Left lobe of liver (tissue), 2 donors: ENCODE measurements around the gene DCANP1. TPM values are rescaled to one million over a fixed set of nuclear protein-coding genes. Genes with fewer than 3 reads are reported as not detected.

ENCODE experiments used
- ATAC-seq: fragments of 200-7000 bp; cut with Tn5 transposase; one replicate; pipeline ENCODE4 v1.9.1; 2020; ENCODE audit warnings: mild to moderate bottlenecking, moderate library complexity
- DNase-seq: peaks from one replicate; pipeline ENCODE4 v3.0.0-alpha.2; 2020; ENCODE audit warnings: low spot score
- total RNA-seq: library from RNA; stranded (reverse); gene quantifications from one replicate; pipeline ENCODE4 v1.2.1, GENCODE V29; 2021
- donor health status: DM: no; HTN: no; CAD: no; lungs with moderate emphysema.
- donor health status: DM: no; HTN: yes; CAD: no.

DCANP1 gene
- total RNA-seq, 1 donor from 2014 or later: not detected

- ATAC-seq: peak; percentile 31
- DNase-seq: no peak
Observed at GRCh38 chr5:135481387-135481786, 34.2 kb upstream of the DCANP1 start.

- DNase-seq (no peak), ATAC-seq (no peak)
Observed at GRCh38 chr5:135480511-135480910, 33.4 kb upstream of the DCANP1 start.

- DNase-seq (no peak), ATAC-seq (no peak)
Observed at GRCh38 chr5:135478938-135479337, 31.8 kb upstream of the DCANP1 start.

DNA sequence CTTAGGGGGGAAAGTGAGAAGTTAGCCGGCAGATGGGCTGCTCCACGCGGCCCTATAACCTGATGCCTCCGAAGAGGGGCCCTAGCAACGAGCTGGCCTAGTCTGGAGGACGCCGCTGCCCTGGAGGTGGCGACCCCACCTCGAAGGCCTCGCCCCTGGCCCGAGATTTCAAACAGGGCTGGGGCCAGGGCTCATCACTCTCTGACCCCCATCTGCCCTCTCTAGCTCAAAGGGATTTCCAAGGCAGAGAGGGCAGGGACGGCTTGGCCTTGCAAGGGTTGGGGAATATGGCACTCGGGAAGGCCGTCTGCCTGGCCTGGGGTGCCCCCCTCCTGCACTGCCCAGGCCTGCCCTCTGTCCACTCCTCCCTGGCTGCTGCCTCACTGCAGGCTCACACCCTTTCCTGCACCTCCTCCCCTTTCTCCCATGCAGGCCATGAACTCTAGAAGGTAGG, 30.5 kb upstream of the DCANP1 start:
- no peak for ATAC-seq

DNA sequence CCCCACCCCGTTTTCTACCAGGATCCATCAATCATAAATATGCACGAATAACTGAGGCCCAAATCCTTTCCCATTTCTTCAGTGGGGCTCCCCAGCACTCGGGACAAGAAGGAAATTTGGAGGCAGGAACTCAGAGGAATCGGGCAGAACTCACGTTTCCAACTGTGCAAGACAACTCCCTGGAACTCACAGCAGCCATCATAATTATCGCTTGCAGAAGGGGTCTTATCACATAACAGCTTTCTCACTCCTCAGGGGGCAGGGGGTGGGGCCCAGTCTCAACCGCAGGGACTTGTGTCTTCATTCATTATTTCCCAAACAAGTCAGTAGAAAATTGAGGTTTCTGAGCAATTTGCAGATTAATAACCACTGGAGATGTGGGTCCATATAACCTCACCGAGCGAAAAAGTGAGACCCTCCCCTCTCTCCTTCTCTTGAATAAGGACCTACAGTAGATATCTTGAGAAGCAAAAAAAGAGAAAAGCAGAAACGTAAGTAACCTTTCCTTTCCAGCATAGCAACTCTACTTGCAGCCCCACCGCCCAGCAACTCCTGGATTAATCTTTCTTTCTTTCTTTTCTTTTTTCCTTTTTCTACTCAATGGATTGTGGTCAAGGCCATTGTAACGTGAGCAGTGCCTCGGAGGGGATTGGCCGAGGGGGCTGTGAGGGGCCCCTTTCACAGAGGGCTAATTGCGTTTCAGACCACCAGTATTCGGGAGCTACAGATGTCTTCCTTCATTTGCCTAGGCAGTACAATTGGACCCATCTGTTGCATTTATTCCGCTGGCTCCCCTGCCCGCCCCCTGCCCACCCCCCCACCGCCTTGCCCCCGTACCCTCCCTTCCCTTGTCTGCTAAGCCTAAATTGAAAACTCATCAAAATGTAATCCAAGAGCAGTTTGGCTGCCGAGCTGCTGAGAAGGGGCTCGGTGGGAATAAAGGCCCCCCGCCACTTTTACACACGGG, 29.8 kb upstream of the DCANP1 start:
- no peak for ATAC-seq
- no peak for DNase-seq

More for the DNA sequence above, 30.5 kb upstream of the DCANP1 start:
- no peak for DNase-seq

GRCh38 chr5:135473956-135474670, 27.0 kb upstream of the DCANP1 start:
- no peak for DNase-seq
- no peak for ATAC-seq

DNA sequence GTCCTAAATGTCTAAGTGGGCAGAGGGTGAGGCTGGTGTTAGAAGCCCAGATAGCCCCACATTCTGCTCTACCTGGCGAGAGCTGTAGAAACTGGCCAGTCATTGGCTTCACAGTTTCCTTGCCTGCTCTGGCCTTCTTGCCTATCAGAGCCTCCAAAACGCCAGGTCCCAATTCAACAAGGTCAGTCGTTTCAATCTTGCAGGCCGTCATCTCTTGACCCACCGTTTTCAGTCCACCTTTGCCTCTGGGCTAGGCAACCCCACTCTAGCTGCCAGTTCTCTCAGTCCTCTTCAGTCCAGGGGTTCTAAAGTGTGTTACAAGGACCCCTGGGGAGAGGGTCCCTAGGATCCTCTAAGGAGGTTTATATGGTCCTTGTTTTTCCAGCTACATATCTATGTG, 25.0 kb upstream of the DCANP1 start:
- DNase-seq (no peak), ATAC-seq (no peak)

DNA sequence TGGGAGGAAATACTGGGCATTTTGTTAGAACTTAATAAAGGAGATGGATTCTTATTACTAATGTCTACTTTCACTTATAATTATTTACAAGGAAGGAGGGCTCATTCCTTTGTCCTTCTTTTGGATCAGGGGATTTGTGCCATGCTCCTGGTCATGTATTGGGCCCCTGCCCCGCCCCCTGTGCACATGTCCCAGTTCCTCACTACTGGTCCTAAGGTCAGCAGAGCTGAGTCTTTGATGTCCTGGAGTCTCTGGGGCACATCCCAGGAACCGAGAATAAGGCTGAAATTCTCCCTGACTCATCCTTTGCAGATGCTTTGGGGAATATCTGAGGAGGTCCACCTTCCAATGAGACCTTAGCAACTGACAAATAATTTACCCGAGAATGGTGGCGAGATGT, 24.6 kb upstream of the DCANP1 start:
- DNase-seq (no peak), ATAC-seq (no peak)

- ATAC-seq: no peak
- no peak for DNase-seq
Observed at GRCh38 chr5:135469911-135470310, 22.8 kb upstream of the DCANP1 start.

- no peak for ATAC-seq
- DNase-seq: no peak
Observed at GRCh38 chr5:135468541-135468940, 21.4 kb upstream of the DCANP1 start.

GRCh38 chr5:135467871-135468485, 20.8 kb upstream of the DCANP1 start:
- DNase-seq: no peak

DNA sequence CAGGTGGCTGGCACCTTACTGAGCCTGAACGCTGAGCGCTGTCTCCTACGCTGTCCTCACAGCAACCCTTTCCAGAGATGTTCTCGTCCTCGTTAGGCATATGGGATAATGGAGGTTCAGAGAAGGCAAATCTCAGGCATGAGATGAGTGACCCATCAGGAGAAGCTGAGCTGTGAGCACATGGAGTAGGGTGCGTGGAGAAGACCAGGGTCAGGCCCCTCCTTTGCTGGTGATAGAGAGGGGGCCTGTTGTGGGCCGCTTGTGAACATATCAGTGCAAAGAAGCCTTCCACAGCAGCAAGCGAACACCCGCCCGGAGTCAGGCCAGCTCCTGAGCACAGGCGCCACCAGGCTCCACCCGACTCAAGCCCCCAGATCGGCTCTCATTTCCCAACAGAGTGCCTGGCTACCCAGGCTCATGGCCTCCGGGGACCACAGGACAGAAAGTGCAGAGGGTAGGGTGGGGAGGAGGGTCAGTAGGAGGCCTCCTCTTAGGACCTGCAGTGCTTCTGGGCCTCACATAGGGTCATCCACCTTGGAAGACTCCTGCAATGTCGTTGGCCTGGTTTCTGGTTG, 20.0 kb upstream of the DCANP1 start:
- ATAC-seq (no peak), DNase-seq (no peak)

More at GRCh38 chr5:135467871-135468485, 20.8 kb upstream of the DCANP1 start:
- ATAC-seq: no peak

- peak; percentile 98 for ATAC-seq
Observed at GRCh38 chr5:135466178-135467050, 19.3 kb upstream of the DCANP1 start.

DNA sequence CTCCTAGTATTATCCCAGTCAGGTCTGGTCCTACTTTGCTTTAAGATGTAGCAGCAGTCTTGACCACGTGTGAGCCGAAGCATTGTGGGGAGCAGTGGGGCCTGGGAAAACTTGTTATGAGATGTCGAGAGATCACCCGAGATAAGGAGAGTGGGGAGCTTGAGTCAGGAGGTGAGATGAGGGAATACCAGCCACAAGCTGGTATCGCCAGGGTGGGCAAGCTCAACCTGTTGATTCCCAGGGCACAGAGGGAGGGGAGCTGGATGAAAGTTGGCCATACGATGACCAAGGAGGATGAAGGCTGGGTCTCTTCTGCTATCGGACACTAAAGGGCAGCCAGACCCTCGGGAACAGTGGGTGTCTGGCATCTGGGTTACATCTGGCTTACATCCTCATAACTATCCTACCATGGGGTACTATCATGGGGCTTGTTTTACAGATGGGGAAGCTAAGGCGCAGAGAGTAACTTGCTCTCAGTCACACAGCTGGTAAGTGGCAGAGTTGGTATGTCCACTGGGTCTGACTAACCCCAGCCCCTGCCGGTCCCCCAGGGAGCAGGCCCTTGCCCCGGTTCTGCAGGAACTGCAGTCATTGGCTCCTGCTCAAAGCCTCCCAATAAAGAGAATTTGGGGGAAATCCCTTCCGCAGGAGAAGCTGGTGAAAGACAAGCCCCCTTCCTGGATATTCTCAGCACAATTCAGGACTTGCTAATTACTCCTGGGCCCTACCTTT, 18.4 kb upstream of the DCANP1 start:
- ATAC-seq (no peak), DNase-seq (no peak)

More at GRCh38 chr5:135466178-135467050, 19.3 kb upstream of the DCANP1 start:
- peak; percentile 72 for DNase-seq

DNA sequence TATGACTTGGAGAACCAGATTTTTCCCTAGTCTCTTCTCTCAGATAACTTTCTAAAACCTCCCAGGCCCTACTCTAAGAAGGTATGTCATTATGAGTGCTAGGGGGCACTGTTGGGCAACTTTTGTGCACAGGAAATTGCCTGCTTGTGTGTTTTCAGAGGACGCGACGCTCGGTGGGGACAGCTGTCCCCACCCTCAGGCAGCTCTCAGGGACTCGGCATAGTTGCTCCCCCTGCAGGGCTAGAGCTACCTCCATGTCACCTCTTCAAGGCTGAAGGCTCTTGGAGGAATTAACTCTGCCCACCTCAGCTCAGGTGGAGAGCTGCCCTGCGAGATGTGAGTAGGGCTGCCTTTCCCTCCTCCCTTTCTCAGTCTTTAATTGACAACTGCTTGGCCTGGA, 15.2 kb upstream of the DCANP1 start:
- no peak for DNase-seq
- ATAC-seq: peak; percentile 39

DNA sequence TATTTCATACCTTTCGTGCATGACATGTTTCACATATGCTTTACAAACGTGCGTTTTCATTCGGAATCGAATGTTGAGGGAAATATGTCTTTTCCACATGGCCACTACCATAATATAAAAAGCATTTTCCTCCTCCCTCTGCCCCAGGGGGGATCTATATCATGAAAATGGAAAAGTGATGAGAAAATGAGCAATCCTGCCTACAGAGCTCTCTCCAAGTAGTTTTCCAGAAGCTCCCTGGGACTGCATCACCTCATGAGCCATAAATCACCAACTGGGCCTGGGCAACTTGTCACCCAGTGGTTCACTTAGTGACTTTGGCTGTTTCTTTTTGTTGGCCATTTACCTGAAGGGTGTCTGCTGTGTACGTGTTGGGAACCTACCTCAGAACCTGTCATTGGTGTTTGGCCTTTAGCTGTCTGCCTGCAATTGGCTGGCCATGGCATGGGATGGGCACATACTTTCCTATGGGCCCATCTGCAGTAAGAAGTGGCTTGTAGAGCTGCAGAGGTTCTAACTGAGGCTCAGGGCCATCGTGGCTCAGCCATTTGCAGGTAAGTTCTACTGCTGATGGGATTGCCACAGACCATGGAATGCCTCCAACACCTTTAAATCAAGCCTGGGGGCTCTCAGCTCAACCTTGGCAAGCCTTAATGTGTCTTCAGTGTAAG, 14.5 kb upstream of the DCANP1 start:
- ATAC-seq (no peak), DNase-seq (no peak)

GRCh38 chr5:135460246-135461033, 13.3 kb upstream of the DCANP1 start:
- DNase-seq: no peak
- ATAC-seq: no peak

DNA sequence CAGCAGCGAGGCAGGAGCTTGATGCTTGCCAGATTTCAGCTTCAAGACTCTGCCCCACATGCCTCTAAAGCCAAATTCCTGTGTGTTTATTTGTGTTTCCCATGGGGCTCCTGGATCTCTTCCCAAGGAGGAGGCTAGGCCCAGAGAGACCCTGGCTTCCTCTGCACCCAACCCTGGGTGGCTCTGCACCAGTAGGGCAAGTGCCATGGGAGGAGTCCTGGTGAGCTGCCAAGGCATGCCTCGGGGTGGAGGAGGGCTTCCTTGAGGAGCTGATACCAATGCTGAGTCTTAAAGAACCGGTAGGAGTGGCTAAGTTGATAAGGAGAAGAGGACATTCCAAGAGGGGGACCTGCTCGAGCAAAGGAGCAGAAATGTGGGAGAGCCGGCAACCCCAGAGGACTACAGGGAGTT, 11.8 kb upstream of the DCANP1 start:
- no peak for DNase-seq
- no peak for ATAC-seq
